ENCODE results near the gene ATE1. TPM values are rescaled to one million over a fixed set of nuclear protein-coding genes. Genes with fewer than 3 reads are reported as not detected.

ATE1 gene
- 42.3 and 48.0 TPM in 2 replicates for total RNA-seq

GRCh38 chr10:121927841-121928527 is at the start of gene ATE1:
ATE1 (minus strand) TSS chr10:121928031; CDS start chr10:121927949, 82 bp downstream.

GRCh38 chr10:121974535-121975294 is 46.9 kb upstream of the ATE1 start, which contains the start of gene NSMCE4A:
NSMCE4A (minus strand) TSS chr10:121975217; CDS start chr10:121975165, 52 bp downstream.

Small RNA genes within 50 kb of the gene (small RNA-seq; reads per million reads assigned to genes)
- gene RF00019 (not detected), gene RF02219 (not detected)

Other genes starting within 250 kb of the ATE1 start
- gene NSMCE4A, start 47.2 kb upstream of the ATE1 start, total RNA-seq, result 71.0 and 79.7 TPM in 2 replicates
- gene TACC2, start 61.1 kb upstream of the ATE1 start, total RNA-seq, result 22.2 and 23.4 TPM in 2 replicates